ENCODE results near the gene GFER.

Gene GFER

GRCh38 chr16:1997494-1998359, 13.7 kb downstream of the GFER start:
- TF ChIP-seq CTCF (conservative IDR thresholded peaks at IDR 0.05; ENCODE audit: low read length): no peak
- H3K4me3 ChIP-seq (ENCODE audit: low read length): no peak overlapping the region
- DNase-seq (ENCODE audit: low read depth): peak; percentile 84

GRCh38 chr16:1998360-1998835, 14.4 kb downstream of the GFER start:
- no peak for DNase-seq (ENCODE audit: low read depth)
- no peak for TF ChIP-seq CTCF (conservative IDR thresholded peaks at IDR 0.05; ENCODE audit: low read length)
- H3K4me3 ChIP-seq (ENCODE audit: low read length): no peak overlapping the region

- DNase-seq (ENCODE audit: low read depth): no peak
- H3K4me3 ChIP-seq (ENCODE audit: low read length): no peak overlapping the region
- TF ChIP-seq CTCF (conservative IDR thresholded peaks at IDR 0.05; ENCODE audit: low read length): no peak
Measured at GRCh38 chr16:1998852-1999801, 15.1 kb downstream of the GFER start.

- no peak for DNase-seq (ENCODE audit: low read depth)
- TF ChIP-seq CTCF (conservative IDR thresholded peaks at IDR 0.05; ENCODE audit: low read length): no peak
Measured at GRCh38 chr16:1999866-2000514, 16.0 kb downstream of the GFER start.

GRCh38 chr16:2001035-2001434, 17.0 kb downstream of the GFER start:
- TF ChIP-seq CTCF (conservative IDR thresholded peaks at IDR 0.05; ENCODE audit: low read length): no peak
- no peak for DNase-seq (ENCODE audit: low read depth)
- H3K4me3 ChIP-seq (ENCODE audit: low read length): no peak overlapping the region

More at GRCh38 chr16:1999866-2000514, 16.0 kb downstream of the GFER start:
- no peak overlapping the region for H3K4me3 ChIP-seq (ENCODE audit: low read length)

GRCh38 chr16:2001456-2002355, 17.7 kb downstream of the GFER start:
- TF ChIP-seq CTCF (conservative IDR thresholded peaks at IDR 0.05; ENCODE audit: low read length): no peak
- no peak for DNase-seq (ENCODE audit: low read depth)
- no peak overlapping the region for H3K4me3 ChIP-seq (ENCODE audit: low read length)
